Measurements from ENCODE around the gene CECR2. TPM values are rescaled to one million over a fixed set of nuclear protein-coding genes. Genes with fewer than 3 reads are reported as not detected.
A peak's percentile ranks its signal among the peaks of the same experiment; 100 is the strongest.

The CECR2 gene
- total and polyA plus RNA-seq, 2 of the 8 experiments (the other 6 are each of a cell fraction or from before 2014, with no cell fraction given): 18.3 to 123 TPM

- peak overlapping the region; percentile 81; the same call in 1 of the 2 replicates for H2BK5ac ChIP-seq (ENCODE audit: low read depth, low read length)
- ChIA-PET POLR2A (ENCODE audit: partially characterized antibody) (interaction anchor here (0.6 to 5.3 kb wide), 7 partner anchors 13 to 432 kb away, joined by 3 to 18 read pairs (median 3); partner anchors contain the start of gene BCL2L13), CTCF (ENCODE audit: partially characterized antibody) (interaction anchor here (0.5 to 1.8 kb wide), 8 partner anchors 18 to 250 kb away, joined by 3 to 6 read pairs (median 4); no protein-coding TSS in a partner anchor)
- no peak overlapping the region for H2AFZ ChIP-seq (ENCODE audit: low read length)
- no peak overlapping the region for H3K9ac ChIP-seq (replicated peaks in 1 of 4; ENCODE audit: extremely low read depth in 1 of 4, low read depth in 3 of 4, low read length in 3 of 4)
- H3K27me3 ChIP-seq (replicated peaks in 1 of 4; ENCODE audit: control insufficient read depth in 3 of 4, extremely low read depth in 1 of 4, insufficient read depth in 3 of 4, low read length in 3 of 4): no peaks in the 10 kb centered on the region
- H3K4me2 ChIP-seq (ENCODE audit: insufficient read depth in 1 of 2, low read depth in 2 of 2, low read length in 2 of 2): peak overlapping the region; percentile 58 to 62; a peak in 3 of 4 replicates
- peak overlapping the region; percentile 1 for H2BK120ac ChIP-seq (replicated peaks; ENCODE audit: low read depth, low read length)
- peak overlapping the region; percentile 2 for H4K91ac ChIP-seq (replicated peaks; ENCODE audit: insufficient read length, low read length)
- no peak overlapping the region for H3K56ac ChIP-seq (replicated peaks; ENCODE audit: insufficient read length, low read depth, low read length)
- H3K23me2 ChIP-seq (ENCODE audit: low read depth, low read length): no peaks in the 10 kb centered on the region
- H2BK15ac ChIP-seq (ENCODE audit: low read length): no peak overlapping the region
- H3K27ac ChIP-seq (ENCODE audit: low read depth, low read length): peak overlapping the region; percentile 28; the same call in 1 of the 2 replicates
- no peak overlapping the region for H2BK20ac ChIP-seq (ENCODE audit: low read length)
- peaks cover 10 to 20% (median 15%) of the 10 kb centered on the region in 4 experiments; a peak in 6 of 7 replicates for H3K4me1 ChIP-seq (replicated peaks in 1 of 4; ENCODE audit: control insufficient read depth in 3 of 4, insufficient read depth in 4 of 4, low read length in 3 of 4)
- H3K36me3 ChIP-seq (ENCODE audit: control insufficient read depth in 2 of 4, insufficient read depth in 4 of 4, low read length in 3 of 4): peaks cover 4 to 10% (median 7%) of the 10 kb centered on the region in 4 experiments; a peak in 7 of 8 replicates
- H3K4me3 ChIP-seq (ENCODE audit: extremely low read depth in 1 of 4, insufficient read depth in 2 of 4, low read depth in 3 of 4, low read length in 4 of 4): no peak overlapping the region
- TF ChIP-seq EZH2 (IDR thresholded peaks at IDR 0.05; ENCODE audit: low read depth, low read length, severe bottlenecking) (no peak), RBBP5 (IDR thresholded peaks at IDR 0.05; ENCODE audit: borderline replicate concordance, low read depth, low read length) (no peak), USF2 (IDR thresholded peaks at IDR 0.05; ENCODE audit: low read length) (no peak), CEBPB (IDR thresholded peaks at IDR 0.05; ENCODE audit: low read depth, low read length) (no peak), TAF1 (IDR thresholded peaks at IDR 0.05; ENCODE audit: low read depth, low read length) (no peak), TBP (IDR thresholded peaks at IDR 0.05; ENCODE audit: low read depth, low read length) (no peak), POLR2A (IDR thresholded peaks at IDR 0.05; ENCODE audit: control extremely low read depth in 1 of 2, low read depth in 2 of 2, low read length in 2 of 2) (0 out of 3 replicates have a peak, but pooled peaks of 1 of the 2 experiments have one; percentile 11), POLR2AphosphoS5 (IDR thresholded peaks at IDR 0.05; ENCODE audit: low read depth, low read length) (peak; percentile 19; the same call in 1 of the 2 replicates), SIN3A (conservative IDR thresholded peaks at IDR 0.05 in 1 of 2, IDR thresholded peaks at IDR 0.05 in 1 of 2; ENCODE audit: low read depth in 1 of 2, low read length in 2 of 2) (no peak)
- no peaks in the 10 kb centered on the region for H3K79me2 ChIP-seq (ENCODE audit: control insufficient read depth in 1 of 2, insufficient read depth in 2 of 2, low read length in 2 of 2)
- no peak overlapping the region for H3K23ac ChIP-seq (ENCODE audit: insufficient read length)
- H2BK12ac ChIP-seq (ENCODE audit: low read depth, low read length): peak overlapping the region; percentile 62; the same call in 1 of the 2 replicates
- no peak overlapping the region for H3K4ac ChIP-seq (replicated peaks; ENCODE audit: insufficient read length, low read depth, low read length)
- DNase-seq (ENCODE audit: low read depth in 1 of 2, low spot score in 2 of 2): no peak
- WGBS, 2 experiments (ENCODE audit: extremely low coverage in 1 of 2, insufficient coverage in 1 of 2, insufficient read length in 1 of 2, insufficient replicate concordance in 2 of 2, low coverage in 1 of 2, low lambda C conversion rate in 2 of 2, missing lambda C conversion rate in 1 of 2): 94% methylated on average over 11 of the region's 11 CpGs; no CpG with 5 or more reads in 1 of the 2 experiments
- H4K5ac ChIP-seq (ENCODE audit: insufficient read length, low read depth, low read length): no peak overlapping the region
- H3K79me1 ChIP-seq (ENCODE audit: low read depth, low read length): no peaks in the 10 kb centered on the region
- H3K9me3 ChIP-seq (ENCODE audit: insufficient read depth in 2 of 2, low read depth in 1 of 2, low read length in 1 of 2): peaks cover 0 to 3% of the 10 kb centered on the region in 2 experiments; a peak in 2 of 4 replicates
- H3K14ac ChIP-seq (ENCODE audit: insufficient read length): no peak overlapping the region
- H4K8ac ChIP-seq (ENCODE audit: extremely low read depth, insufficient read depth, low read length): no peak overlapping the region
- peak overlapping the region; percentile 42; the same call in 1 of the 2 replicates for H3K18ac ChIP-seq (ENCODE audit: extremely low read depth, low read length)
- FAIRE-seq: peak; percentile 76
- no peak overlapping the region; the same call in 1 of the 2 replicates for H2AK5ac ChIP-seq (ENCODE audit: low read depth, low read length)
- no peaks in the 10 kb centered on the region for H4K20me1 ChIP-seq (replicated peaks in 1 of 2; ENCODE audit: control insufficient read depth in 1 of 2, insufficient read depth in 2 of 2, low read length in 2 of 2)
These were observed 194.7 kb downstream of the CECR2 start for GRCh38 chr22:17563936-17564391.
